Measurements from ENCODE around the gene CDH4.

Gene CDH4

GRCh38 chr20:61806995-61807394 lies 554.9 kb downstream of the CDH4 start:
- no peak for DNase-seq (ENCODE audit: low spot score)

GRCh38 chr20:61807471-61808160 lies 555.6 kb downstream of the CDH4 start:
- DNase-seq (ENCODE audit: low spot score): no peak

DNA sequence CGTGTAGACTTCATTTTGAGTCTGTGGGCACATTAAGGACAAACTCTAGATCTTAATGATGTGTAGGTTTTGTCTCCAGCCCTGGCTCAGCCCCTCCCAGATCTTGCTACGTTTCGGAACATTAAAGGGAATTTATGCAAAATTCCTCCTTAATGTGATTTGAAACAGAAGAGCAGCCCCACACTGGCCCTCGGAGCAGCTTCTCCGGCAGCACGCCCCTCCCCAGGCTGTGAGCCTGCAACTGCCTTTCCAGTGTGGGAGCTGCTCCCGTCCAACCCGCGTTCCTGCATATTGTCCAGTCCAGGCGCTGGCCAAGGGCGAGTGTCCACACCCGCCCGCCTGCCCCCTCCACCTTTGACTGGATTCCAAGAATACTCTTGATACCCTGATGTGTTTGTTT lies 556.4 kb downstream of the CDH4 start:
- no peak for DNase-seq (ENCODE audit: low spot score)

DNA sequence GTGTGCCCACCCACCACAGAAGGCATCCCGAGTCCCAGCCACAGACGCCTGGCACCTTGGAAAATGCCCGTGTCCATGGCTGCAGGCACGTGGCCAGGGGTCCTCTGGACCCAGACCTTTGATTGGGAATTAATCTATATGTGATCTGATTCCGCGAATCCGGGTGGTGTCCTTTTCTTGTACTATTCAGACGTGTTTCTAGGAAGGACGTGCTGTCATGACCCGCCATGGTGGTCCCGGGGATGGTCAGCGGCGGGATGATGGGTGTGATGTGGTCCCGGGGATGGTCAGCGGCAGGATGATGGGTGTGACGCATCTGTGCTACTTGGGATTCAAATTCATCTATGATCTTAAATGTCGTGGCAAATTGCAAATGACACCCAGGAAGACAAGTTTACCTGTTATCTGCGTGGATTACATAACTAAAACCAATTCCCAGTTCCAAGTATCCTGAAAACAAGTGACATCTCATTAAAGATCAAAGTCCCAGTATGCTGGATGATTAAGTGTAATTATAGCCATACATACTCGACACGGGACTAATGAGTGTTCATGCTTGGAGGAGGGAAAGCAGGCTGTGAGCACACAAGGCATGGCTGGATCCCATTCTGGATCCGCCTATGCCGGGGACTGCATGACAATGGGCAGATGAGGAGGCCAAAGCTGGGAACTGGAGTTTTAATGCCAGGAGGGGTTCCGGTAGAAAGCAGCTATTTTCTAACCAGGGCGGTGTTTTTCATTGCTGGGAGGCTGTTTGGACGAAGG lies 557.1 kb downstream of the CDH4 start:
- DNase-seq (ENCODE audit: low spot score): no peak

- no peak for DNase-seq (ENCODE audit: low spot score)
Measured at GRCh38 chr20:61810066-61810737, 558.1 kb downstream of the CDH4 start.

DNA sequence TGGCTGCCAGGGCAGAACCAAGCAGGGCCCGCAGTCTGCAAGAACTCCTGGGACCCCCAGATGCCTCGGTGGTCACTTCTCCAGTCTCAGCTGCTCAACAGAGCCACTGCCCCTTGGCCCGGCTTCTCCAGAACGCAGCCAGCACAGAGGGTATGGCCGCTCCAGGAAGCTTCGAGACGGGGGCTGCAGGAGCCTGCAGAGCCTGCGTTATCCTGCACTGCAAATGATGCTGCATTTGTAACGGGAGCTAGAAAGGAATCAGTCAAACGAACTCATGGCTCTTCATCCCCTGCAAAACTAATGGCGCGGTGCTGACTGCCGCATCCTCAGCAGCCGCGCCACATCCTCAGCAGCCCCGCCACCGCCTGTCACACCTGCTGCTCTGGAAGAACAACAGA lies 558.7 kb downstream of the CDH4 start:
- DNase-seq (ENCODE audit: low spot score): no peak

- no peak for DNase-seq (ENCODE audit: low spot score)
Measured at GRCh38 chr20:61811166-61811565, 559.1 kb downstream of the CDH4 start.

DNA sequence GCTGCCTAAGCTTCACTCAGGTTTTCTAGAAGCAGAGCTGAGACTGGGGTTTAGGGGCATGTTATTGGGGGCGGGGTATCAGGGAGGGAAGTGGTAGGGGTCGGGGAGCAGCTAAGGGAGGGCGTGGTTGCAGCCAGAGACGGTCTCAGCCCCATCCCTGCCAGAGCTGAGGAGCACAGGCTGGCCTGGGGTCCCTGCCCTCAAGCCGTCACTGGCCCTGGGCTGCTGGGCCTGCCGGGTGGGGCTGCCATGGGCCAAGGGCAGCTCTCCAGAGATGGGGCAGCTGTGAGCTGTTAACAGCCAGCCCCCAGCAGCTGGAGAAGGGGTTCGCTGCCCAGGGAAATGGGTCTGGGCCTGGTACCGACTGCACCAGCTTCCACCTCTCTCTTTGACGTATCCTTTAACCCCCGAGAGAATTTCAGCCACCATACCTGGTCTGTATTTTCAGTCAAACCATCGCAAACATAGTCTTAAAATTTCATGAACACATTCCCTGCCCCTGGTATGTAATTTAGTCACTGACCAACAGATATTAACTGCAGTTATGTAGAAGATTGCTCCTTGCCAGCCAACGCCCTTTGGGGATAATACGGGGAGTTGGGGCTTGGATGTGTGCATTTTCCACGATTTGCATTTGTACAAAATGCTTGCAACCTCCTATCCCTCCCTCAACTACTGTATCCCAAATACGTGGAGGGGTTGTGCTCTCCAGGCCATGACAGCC lies 560.2 kb downstream of the CDH4 start:
- DNase-seq (ENCODE audit: low spot score): no peak

- DNase-seq (ENCODE audit: low spot score): no peak
Measured at GRCh38 chr20:61812845-61813485, 560.9 kb downstream of the CDH4 start.

- DNase-seq (ENCODE audit: low spot score): no peak
Measured at GRCh38 chr20:61813791-61814190, 561.7 kb downstream of the CDH4 start.

- no peak for DNase-seq (ENCODE audit: low spot score)
Measured at GRCh38 chr20:61814244-61814643, 562.2 kb downstream of the CDH4 start.

GRCh38 chr20:61814726-61815125 lies 562.7 kb downstream of the CDH4 start:
- DNase-seq (ENCODE audit: low spot score): no peak

GRCh38 chr20:61815176-61815575 lies 563.1 kb downstream of the CDH4 start:
- DNase-seq (ENCODE audit: low spot score): no peak

GRCh38 chr20:61815678-61816077 lies 563.6 kb downstream of the CDH4 start:
- no peak for DNase-seq (ENCODE audit: low spot score)

- DNase-seq (ENCODE audit: low spot score): no peak
Measured at GRCh38 chr20:61816606-61817460, 564.8 kb downstream of the CDH4 start.

DNA sequence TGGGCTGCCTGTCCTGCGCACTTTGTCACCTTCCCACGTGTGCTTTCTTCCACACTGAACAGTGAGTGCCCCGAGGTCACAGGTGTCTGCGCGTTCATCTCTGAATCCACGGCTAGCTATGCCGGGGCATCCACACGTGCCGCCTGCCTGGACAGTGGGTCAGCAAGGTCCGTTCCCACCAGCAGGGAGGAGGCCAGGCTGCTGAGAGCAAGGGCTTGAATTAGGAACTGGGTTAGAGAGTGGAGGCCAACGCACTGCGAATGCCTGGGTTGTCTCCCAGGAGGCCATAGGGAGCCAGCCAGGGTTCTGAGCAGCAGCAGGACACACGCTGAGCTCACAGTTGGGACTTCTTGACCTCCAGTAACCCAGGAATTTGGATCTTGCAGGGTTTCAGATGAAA lies 565.5 kb downstream of the CDH4 start:
- no peak for DNase-seq (ENCODE audit: low spot score)

GRCh38 chr20:61818746-61819573 lies 566.9 kb downstream of the CDH4 start:
- DNase-seq (ENCODE audit: low spot score): no peak

- no peak for DNase-seq (ENCODE audit: low spot score)
Measured at GRCh38 chr20:61819574-61819846, 567.4 kb downstream of the CDH4 start.

- no peak for DNase-seq (ENCODE audit: low spot score)
Measured at GRCh38 chr20:61819921-61820825, 568.1 kb downstream of the CDH4 start.
